ENCODE measurements around the gene ARMC6. TPM values are rescaled to one million over a fixed set of nuclear protein-coding genes. Genes with fewer than 3 reads are reported as not detected.
"Not testable (repeated sequence)": the region's sequence is repeated elsewhere in the genome, so short reads cannot be mapped to it uniquely, and the experiment has no call there.

ARMC6 gene
- total RNA-seq, 4 donors from 2014 or later: 28.3 to 32.0 (median 28.7) TPM

DNA sequence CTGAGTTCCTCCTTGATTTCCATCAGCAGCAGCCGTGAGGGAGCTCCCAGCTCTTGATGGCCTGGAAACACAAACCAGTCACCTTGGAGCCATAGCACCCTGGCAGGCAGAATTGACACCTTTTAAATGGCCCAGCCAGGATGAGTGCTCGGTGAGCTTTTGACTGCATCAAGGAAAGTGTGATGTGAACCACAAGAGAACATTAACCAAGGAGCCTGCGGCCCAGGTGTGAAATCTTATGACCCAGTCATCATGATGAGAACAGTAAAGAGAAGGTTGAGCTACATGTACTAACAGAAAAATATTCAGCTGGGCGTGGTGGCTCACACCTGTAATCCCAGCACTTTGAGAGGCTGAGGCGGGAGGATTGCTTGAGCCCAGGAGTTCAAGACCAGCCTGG lies 22.9 kb upstream of the ARMC6 start:
- DNase-seq: no peak
- Histone ChIP-seq H3K4me1 (no peaks in the 10 kb centered on the region), H3K27ac (no peak overlapping the region), H3K4me3 (no peak overlapping the region), H3K36me3 (peaks cover 28 to 100% (median 46%) of the 10 kb centered on the region in 3 donors), H3K27me3 (no peaks in the 10 kb centered on the region), H3K9me3 (no peaks in the 10 kb centered on the region)
- no peak for TF ChIP-seq POLR2A (IDR thresholded peaks at IDR 0.05)
- TF ChIP-seq, protein P1, sequence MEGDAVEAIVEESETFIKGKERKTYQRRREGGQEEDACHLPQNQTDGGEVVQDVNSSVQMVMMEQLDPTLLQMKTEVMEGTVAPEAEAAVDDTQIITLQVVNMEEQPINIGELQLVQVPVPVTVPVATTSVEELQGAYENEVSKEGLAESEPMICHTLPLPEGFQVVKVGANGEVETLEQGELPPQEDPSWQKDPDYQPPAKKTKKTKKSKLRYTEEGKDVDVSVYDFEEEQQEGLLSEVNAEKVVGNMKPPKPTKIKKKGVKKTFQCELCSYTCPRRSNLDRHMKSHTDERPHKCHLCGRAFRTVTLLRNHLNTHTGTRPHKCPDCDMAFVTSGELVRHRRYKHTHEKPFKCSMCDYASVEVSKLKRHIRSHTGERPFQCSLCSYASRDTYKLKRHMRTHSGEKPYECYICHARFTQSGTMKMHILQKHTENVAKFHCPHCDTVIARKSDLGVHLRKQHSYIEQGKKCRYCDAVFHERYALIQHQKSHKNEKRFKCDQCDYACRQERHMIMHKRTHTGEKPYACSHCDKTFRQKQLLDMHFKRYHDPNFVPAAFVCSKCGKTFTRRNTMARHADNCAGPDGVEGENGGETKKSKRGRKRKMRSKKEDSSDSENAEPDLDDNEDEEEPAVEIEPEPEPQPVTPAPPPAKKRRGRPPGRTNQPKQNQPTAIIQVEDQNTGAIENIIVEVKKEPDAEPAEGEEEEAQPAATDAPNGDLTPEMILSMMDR (IDR thresholded peaks at IDR 0.05): no peak
- WGBS, 2 donors: 94 to 95% methylated on average over 4 to 5 of the region's 5 CpGs
- intact Hi-C loops (cut with DNase I): no loop called here

DNA sequence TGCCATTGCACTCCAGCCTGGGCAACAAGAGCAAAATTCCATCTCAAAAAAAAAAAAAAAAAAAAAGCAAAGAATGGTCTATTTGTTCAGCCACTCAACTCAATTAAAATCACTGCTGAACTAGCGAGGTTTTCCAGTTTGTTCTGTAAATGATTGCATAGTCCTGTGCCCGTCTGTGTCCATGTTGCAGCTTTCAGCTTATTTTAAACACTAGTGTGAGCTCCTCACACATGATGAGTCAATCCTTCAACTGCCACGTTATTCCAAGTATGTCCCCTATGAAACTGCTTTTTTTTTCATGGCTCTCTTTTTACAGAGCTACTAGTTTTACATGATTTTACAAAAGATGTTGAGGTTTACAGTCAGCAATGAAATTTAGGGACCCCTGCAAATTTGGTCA lies 12.3 kb upstream of the ARMC6 start:
- H3K27ac ChIP-seq: peak overlapping the region in 1 of 4 donors; percentile 3
- peaks cover 0 to 43% (median 10%) of the 10 kb centered on the region in 3 donors for H3K4me1 ChIP-seq
- peaks cover 12 to 86% (median 43%) of the 10 kb centered on the region in 3 donors for H3K36me3 ChIP-seq
- H3K9me3 ChIP-seq: no peaks in the 10 kb centered on the region
- TF ChIP-seq, protein P1 (IDR thresholded peaks at IDR 0.05): no peak
- no peak for TF ChIP-seq POLR2A (IDR thresholded peaks at IDR 0.05)
- H3K4me3 ChIP-seq: no peak overlapping the region
- H3K27me3 ChIP-seq: no peaks in the 10 kb centered on the region
- 50 to 56% methylated on average over 3 of the region's 3 CpGs for WGBS, 2 donors
- no peak for DNase-seq
- intact Hi-C loops (cut with DNase I): no loop called here

DNA sequence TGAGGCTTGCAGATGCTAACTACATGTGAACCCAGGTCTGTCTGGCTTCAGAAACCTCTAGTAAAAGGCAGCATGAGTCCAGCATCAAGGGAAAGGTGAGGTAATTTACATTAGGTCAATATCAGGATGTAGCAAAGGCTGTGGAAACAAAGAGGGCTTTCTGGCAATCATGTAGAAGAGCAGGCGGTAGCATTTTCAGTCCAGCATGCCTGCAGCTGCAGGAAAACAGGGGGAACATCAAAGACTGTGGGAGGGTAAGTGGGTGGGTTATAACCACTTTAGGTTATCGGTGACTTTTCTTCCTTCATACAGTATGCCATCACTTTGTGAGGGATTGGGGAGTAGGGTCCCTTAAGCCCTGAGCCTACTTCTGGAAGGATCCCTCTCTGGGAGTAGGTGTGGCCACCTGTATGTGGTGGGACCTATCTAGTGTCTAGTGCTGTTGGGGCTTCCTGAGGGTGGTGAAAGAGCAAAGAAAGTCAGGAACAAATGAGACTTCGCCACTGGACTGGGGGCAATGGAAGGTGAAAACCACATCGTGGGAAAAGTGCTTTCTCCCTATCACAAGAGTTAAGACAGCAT lies 10.9 kb upstream of the ARMC6 start:
- Histone ChIP-seq H3K27me3 (no peaks in the 10 kb centered on the region), H3K9me3 (no peaks in the 10 kb centered on the region), H3K4me3 (no peak overlapping the region), H3K36me3 (peaks cover 7 to 86% (median 32%) of the 10 kb centered on the region in 3 donors), H3K27ac (no peak overlapping the region), H3K4me1 (peaks cover 0 to 56% (median 10%) of the 10 kb centered on the region in 3 donors)
- intact Hi-C loops (cut with DNase I): no loop called here
- WGBS, 2 donors: 66 to 85% methylated on average over 4 of the region's 4 CpGs
- TF ChIP-seq, protein P1 (IDR thresholded peaks at IDR 0.05): no peak
- no peak for TF ChIP-seq POLR2A (IDR thresholded peaks at IDR 0.05)
- no peak for DNase-seq

DNA sequence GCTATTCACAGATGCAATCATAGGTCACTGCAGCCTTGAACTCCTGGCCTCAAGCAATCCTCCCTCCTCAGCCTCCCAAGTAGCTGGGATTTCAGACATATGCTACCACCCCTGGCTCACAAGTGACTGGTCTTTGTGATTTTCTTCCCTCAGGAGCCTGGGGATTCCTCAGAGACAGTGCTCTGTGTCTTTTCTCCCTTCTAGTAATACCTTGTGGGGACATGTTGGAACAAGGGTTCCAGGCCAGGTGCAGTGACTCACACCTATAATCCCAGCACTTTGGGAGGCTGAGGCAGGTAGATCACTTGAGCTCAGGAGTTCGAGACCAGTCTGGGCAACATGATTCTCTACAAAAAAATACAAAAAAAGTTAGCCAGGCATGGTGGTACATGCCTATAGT lies 10.0 kb upstream of the ARMC6 start:
- H3K9me3 ChIP-seq; H3K27ac ChIP-seq; DNase-seq; H3K27me3 ChIP-seq; H3K4me3 ChIP-seq; intact Hi-C loops (cut with DNase I): not testable (repeated sequence)
- Histone ChIP-seq H3K4me1 (peaks cover 0 to 56% (median 10%) of the 10 kb centered on the region in 3 donors), H3K36me3 (peaks cover 14 to 86% (median 27%) of the 10 kb centered on the region in 3 donors)
- 50% methylated on average over 1 of the region's 1 CpG; no CpG with 5 or more reads in 1 of the 2 donors for WGBS, 2 donors

DNA sequence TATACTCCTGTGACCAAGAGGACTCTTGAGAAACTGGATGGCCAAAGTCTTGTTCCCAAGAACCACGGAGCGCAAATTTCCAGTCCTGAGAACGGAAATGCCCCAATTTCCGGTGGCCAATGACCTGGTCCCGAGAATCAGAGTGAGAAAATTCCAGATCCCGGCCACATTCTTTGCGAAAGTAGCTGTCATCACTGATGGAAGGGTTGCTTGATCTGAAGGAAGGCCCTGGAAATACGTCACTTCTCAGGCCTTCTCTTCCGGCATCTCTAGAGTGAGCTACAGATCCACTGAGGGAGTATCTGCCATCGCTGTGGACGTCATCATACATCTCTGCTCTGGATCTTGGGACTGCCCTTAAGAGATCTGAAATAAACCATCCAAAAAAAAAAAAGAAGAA lies 7.5 kb upstream of the ARMC6 start:
- Histone ChIP-seq H3K4me3 (no peak overlapping the region), H3K9me3 (no peaks in the 10 kb centered on the region), H3K36me3 (peaks cover 10 to 93% (median 42%) of the 10 kb centered on the region in 3 donors), H3K27me3 (no peaks in the 10 kb centered on the region), H3K27ac (peak overlapping the region in 2 of 4 donors; percentile 82 to 84), H3K4me1 (peaks cover 0 to 61% (median 10%) of the 10 kb centered on the region in 3 donors)
- intact Hi-C loops (cut with DNase I): no loop called here
- no peak for DNase-seq
- 82 to 91% methylated on average over 9 to 11 of the region's 11 CpGs for WGBS, 2 donors
- TF ChIP-seq, protein P1 (IDR thresholded peaks at IDR 0.05): no peak
- no peak for TF ChIP-seq POLR2A (IDR thresholded peaks at IDR 0.05)
